HL-60 (cell line): ENCODE data around the gene GRID1.

Experiments used
- DNase-seq, 2 experiments: peaks; one replicate each; pipeline ENCODE4 v3.0.0-alpha.2; 2010 to 2020; ENCODE audit warnings: low read depth in 1 of 2, low spot score in 1 of 2
- H3K27ac ChIP-seq: fragments of 250-450 bp; sonication (Bioruptor Pico); replicated peaks from 2 replicates; pipeline ENCODE4 v1.5.1; 2020; ENCODE audit warnings: mild to moderate bottlenecking, moderate library complexity
- H3K27me3 ChIP-seq: fragments of 250-450 bp; sonication (Bioruptor Pico); 2 replicates; pipeline ENCODE4 v1.5.1; 2021; ENCODE audit warnings: mild to moderate bottlenecking, moderate library complexity; ENCODE audit not compliant: insufficient read depth, poor library complexity, severe bottlenecking
- H3K4me3 ChIP-seq: replicated peaks from 2 replicates; pipeline ENCODE4 v1.5.1; 2011; ENCODE audit warnings: mild to moderate bottlenecking, control low read depth, low read length; ENCODE audit not compliant: insufficient read depth
- GABPA ChIP-seq: IDR thresholded peaks from 2 replicates; pipeline ENCODE4 v1.6.1; 2012; ENCODE audit warnings: low read depth
- POLR2AphosphoS5 ChIP-seq: IDR thresholded peaks from 2 replicates; pipeline ENCODE4 v1.6.1; 2012; ENCODE audit warnings: low read depth
- REST ChIP-seq: IDR thresholded peaks from 2 replicates; pipeline ENCODE4 v1.6.1; 2012; ENCODE audit warnings: low read depth; ENCODE audit not compliant: insufficient replicate concordance
- SPI1 ChIP-seq: IDR thresholded peaks from 2 replicates; pipeline ENCODE4 v1.6.1; 2012; ENCODE audit warnings: low read depth, mild to moderate bottlenecking, borderline replicate concordance
- TF ChIP-seq, protein P1 (sequence below): IDR thresholded peaks from one replicate; pipeline ENCODE4 v1.5.1; 2011; ENCODE audit warnings: low read length, control low read depth, inconsistent platforms; ENCODE audit not compliant: insufficient read depth

The GRID1 gene

DNA sequence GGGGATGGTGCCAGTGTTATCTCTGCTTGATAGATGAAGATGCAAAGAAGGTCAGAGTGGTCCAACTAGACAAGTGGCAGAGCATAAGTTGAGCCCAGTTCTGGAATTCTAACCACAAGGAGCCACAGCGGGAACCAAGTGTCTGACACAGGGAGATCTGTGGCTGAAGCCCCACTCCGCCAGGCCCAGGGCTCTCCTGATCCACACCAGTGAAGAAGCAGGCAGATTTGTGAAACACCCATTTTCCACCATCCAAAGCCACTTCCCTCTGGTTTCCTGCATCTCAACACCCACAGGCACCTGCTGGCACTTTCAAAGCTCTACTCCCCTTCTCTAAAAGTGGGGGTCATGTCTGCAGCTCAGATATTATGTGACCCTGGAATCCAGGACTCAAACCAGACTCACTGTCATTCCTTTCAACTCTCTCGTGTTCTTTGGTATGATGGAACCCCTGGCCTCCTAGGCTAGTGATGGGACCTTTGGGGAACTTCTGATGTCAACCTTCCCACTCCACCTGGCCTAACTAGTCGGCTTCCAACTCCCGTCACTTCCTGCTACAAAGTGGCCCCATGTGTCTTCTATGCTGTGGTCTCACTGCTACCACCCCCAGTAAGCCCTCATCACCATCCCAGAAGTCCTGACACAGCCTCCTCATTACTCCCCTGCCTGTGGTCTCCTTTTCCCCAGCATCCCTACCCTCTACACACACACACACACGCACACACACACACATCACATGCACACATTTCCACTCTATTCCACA is 177.6 kb downstream of the GRID1 start:
- Histone ChIP-seq H3K27ac (no peak overlapping the region), H3K4me3 (no peak overlapping the region), H3K27me3 (no peaks in the 10 kb centered on the region)
- DNase-seq = no peak
- no peak for TF ChIP-seq SPI1
- no peak for TF ChIP-seq REST
- TF ChIP-seq GABPA = no peak
- no peak for TF ChIP-seq POLR2AphosphoS5
- TF ChIP-seq, protein P1, sequence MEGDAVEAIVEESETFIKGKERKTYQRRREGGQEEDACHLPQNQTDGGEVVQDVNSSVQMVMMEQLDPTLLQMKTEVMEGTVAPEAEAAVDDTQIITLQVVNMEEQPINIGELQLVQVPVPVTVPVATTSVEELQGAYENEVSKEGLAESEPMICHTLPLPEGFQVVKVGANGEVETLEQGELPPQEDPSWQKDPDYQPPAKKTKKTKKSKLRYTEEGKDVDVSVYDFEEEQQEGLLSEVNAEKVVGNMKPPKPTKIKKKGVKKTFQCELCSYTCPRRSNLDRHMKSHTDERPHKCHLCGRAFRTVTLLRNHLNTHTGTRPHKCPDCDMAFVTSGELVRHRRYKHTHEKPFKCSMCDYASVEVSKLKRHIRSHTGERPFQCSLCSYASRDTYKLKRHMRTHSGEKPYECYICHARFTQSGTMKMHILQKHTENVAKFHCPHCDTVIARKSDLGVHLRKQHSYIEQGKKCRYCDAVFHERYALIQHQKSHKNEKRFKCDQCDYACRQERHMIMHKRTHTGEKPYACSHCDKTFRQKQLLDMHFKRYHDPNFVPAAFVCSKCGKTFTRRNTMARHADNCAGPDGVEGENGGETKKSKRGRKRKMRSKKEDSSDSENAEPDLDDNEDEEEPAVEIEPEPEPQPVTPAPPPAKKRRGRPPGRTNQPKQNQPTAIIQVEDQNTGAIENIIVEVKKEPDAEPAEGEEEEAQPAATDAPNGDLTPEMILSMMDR = no peak

- DNase-seq = no peak
- H3K27me3 ChIP-seq = no peaks in the 10 kb centered on the region
- no peak overlapping the region for H3K4me3 ChIP-seq
- no peak for TF ChIP-seq REST
- TF ChIP-seq, protein P1 = no peak
- TF ChIP-seq POLR2AphosphoS5 = no peak
- no peak for TF ChIP-seq SPI1
- no peak for TF ChIP-seq GABPA
- H3K27ac ChIP-seq = no peak overlapping the region
Observed at GRCh38 chr10:86188326-86188725, 178.3 kb downstream of the GRID1 start.

- H3K27ac ChIP-seq = no peak overlapping the region
- TF ChIP-seq, protein P1 = no peak
- TF ChIP-seq REST (no peak), GABPA (no peak), POLR2AphosphoS5 (no peak), SPI1 (no peak)
- no peak for DNase-seq
- no peaks in the 10 kb centered on the region for H3K27me3 ChIP-seq
- no peak overlapping the region for H3K4me3 ChIP-seq
Observed at GRCh38 chr10:86187499-86188239, 178.9 kb downstream of the GRID1 start.
